Raji (cell line): ENCODE data around the gene SLC37A2.

Experiments used
- POLR2A ChIP-seq: IDR thresholded peaks from 2 replicates; pipeline ENCODE4 v1.6.1; 2011; ENCODE audit warnings: low read depth, low read length, control low read depth; ENCODE audit not compliant: insufficient read depth

SLC37A2 gene

GRCh38 chr11:125112208-125112604, 49.1 kb downstream of the SLC37A2 start:
- no peak for TF ChIP-seq POLR2A

- no peak for TF ChIP-seq POLR2A
These were observed 51.4 kb downstream of the SLC37A2 start for GRCh38 chr11:125114518-125114917.

GRCh38 chr11:125117429-125117828, 54.3 kb downstream of the SLC37A2 start:
- TF ChIP-seq POLR2A: no peak

- TF ChIP-seq POLR2A: no peak
These were observed 60.3 kb downstream of the SLC37A2 start for GRCh38 chr11:125123194-125123946.

GRCh38 chr11:125123947-125124617, 61.0 kb downstream of the SLC37A2 start:
- no peak for TF ChIP-seq POLR2A

- TF ChIP-seq POLR2A: no peak
These were observed 61.5 kb downstream of the SLC37A2 start for GRCh38 chr11:125124618-125124992.

GRCh38 chr11:125128450-125128849, 65.3 kb downstream of the SLC37A2 start:
- no peak for TF ChIP-seq POLR2A

GRCh38 chr11:125129316-125129993, 66.3 kb downstream of the SLC37A2 start:
- TF ChIP-seq POLR2A: no peak

GRCh38 chr11:125132071-125132470, 69.0 kb downstream of the SLC37A2 start:
- no peak for TF ChIP-seq POLR2A

- TF ChIP-seq POLR2A: no peak
These were observed 69.5 kb downstream of the SLC37A2 start for GRCh38 chr11:125132596-125132995.

- TF ChIP-seq POLR2A: no peak
These were observed 72.9 kb downstream of the SLC37A2 start for GRCh38 chr11:125136001-125136400.

- TF ChIP-seq POLR2A: no peak
These were observed 75.9 kb downstream of the SLC37A2 start for GRCh38 chr11:125138966-125139365.

GRCh38 chr11:125139778-125140177, 76.7 kb downstream of the SLC37A2 start:
- no peak for TF ChIP-seq POLR2A
